K562 (cell line): ENCODE results near the gene TBP. TPM values are rescaled to one million over a fixed set of nuclear protein-coding genes. Genes with fewer than 3 reads are reported as not detected.

Experiments
- ATAC-seq: fragments of 200-7000 bp; cut with Tn5 transposase; 3 replicates; pipeline ENCODE4 v1.9.1; 2020; ENCODE audit warnings: moderate library complexity
- BruUV-seq: library from RNA; stranded (reverse); fragments of 400-500 nt; replicated peaks from 2 replicates; lab custom pipeline; 2021; lab: Mats Ljungman, UMichigan
- CTCF ChIA-PET: fragments of 300-600 bp; formaldehyde crosslinking; extraction: SDS; loops from one replicate; lab custom pipeline; 2021; ENCODE audit warnings: low intra/inter-chr PET ratio; lab: Yijun Ruan, JAX
- POLR2A ChIA-PET: fragments of 300-600, 350-650 bp; sonication (Branson Sonifier 250); formaldehyde crosslinking; extraction: SDS; loops from one replicate; lab custom pipeline; 2021; ENCODE audit warnings: antibody characterized with exemption, inconsistent platforms; lab: Yijun Ruan, JAX
- DNase-seq, 4 experiments: peaks; one replicate each; pipeline versions ENCODE4 v3.0.0 to v3.0.0-alpha.2; 2011 to 2018; ENCODE audit warnings: low spot score in 3 of 4, mixed read lengths in 3 of 4; ENCODE audit errors: extremely low read depth in 1 of 4
- FAIRE-seq: peaks from 2 replicates; lab custom pipeline; 2011; peaks lifted over from hg19 to GRCh38; lab: Jason Lieb, UNC
- H2AFZ ChIP-seq: 2 replicates; pipeline ENCODE4 v1.6.0; 2011; ENCODE audit warnings: low read depth, low read length, control low read depth, inconsistent platforms
- H3K27ac ChIP-seq: fragments of 200-600 bp; 3 replicates; pipeline ENCODE4 v1.8.0; 2011; ENCODE audit warnings: low read depth, mild to moderate bottlenecking, control low read depth, inconsistent platforms, low read length, moderate library complexity, mixed read lengths; ENCODE audit errors: extremely low read depth
- H3K27me3 ChIP-seq, 2 experiments: fragments of 300-600 bp in 1 of 2; 2 replicates in 1 of 2; 3 replicates in 1 of 2; pipeline versions ENCODE4 v1.6.0 to v1.8.0; 2011; ENCODE audit warnings: inconsistent platforms in 2 of 2, low read length in 2 of 2, mild to moderate bottlenecking in 1 of 2, mixed read lengths in 1 of 2, moderate library complexity in 1 of 2; ENCODE audit not compliant: control insufficient read depth in 2 of 2, insufficient read depth in 2 of 2
- H3K36me3 ChIP-seq: fragments of 300-600 bp; 3 replicates; pipeline ENCODE4 v1.8.0; 2011; ENCODE audit warnings: mild to moderate bottlenecking, low read length, inconsistent platforms; ENCODE audit not compliant: control insufficient read depth, insufficient read depth
- H3K4me1 ChIP-seq, 2 experiments: fragments of 200-600 bp in 1 of 2; replicated peaks in 1 of 2; 2 replicates in 1 of 2; 3 replicates in 1 of 2; pipeline versions ENCODE4 v1.5.1 to v1.8.0; 2011; ENCODE audit warnings: inconsistent platforms in 2 of 2, low read length in 2 of 2, mild to moderate bottlenecking in 1 of 2, mixed read lengths in 1 of 2, moderate library complexity in 1 of 2; ENCODE audit not compliant: control insufficient read depth in 2 of 2, insufficient read depth in 2 of 2
- H3K4me2 ChIP-seq: 2 replicates; pipeline ENCODE4 v1.6.1; 2011; ENCODE audit warnings: low read length, control low read depth, inconsistent platforms, mixed read lengths; ENCODE audit not compliant: insufficient read depth
- H3K4me3 ChIP-seq: fragments of 200-600 bp; sonication (generic), shearing (Covaris generic); 2 replicates; pipeline ENCODE4 v1.5.1; 2016; ENCODE audit warnings: control low read depth, inconsistent platforms
- H3K79me2 ChIP-seq: fragments of 200-600 bp; 3 replicates; pipeline ENCODE4 v1.8.0; 2011; ENCODE audit warnings: low read length, inconsistent platforms; ENCODE audit not compliant: control insufficient read depth, insufficient read depth
- H3K9ac ChIP-seq, 2 experiments: 2 replicates each; pipeline versions ENCODE4 v1.6.0 to v1.6.1; 2011; ENCODE audit warnings: low read depth in 2 of 2, low read length in 2 of 2, control low read depth in 1 of 2, inconsistent platforms in 1 of 2, mild to moderate bottlenecking in 1 of 2, mixed read lengths in 1 of 2; ENCODE audit not compliant: insufficient read depth in 1 of 2
- H3K9me1 ChIP-seq: one replicate; pipeline ENCODE4 v1.6.0; 2011; ENCODE audit warnings: inconsistent platforms, mild to moderate bottlenecking, low read length, moderate library complexity; ENCODE audit not compliant: control insufficient read depth, insufficient read depth
- H3K9me3 ChIP-seq: replicated peaks from 2 replicates; pipeline ENCODE4 v1.5.1; 2011; ENCODE audit warnings: low read depth, low read length, inconsistent platforms; ENCODE audit not compliant: control insufficient read depth, insufficient read depth
- H4K20me1 ChIP-seq: replicated peaks from 2 replicates; pipeline ENCODE4 v1.6.1; 2011; ENCODE audit warnings: low read length, inconsistent platforms, mixed read lengths; ENCODE audit not compliant: control insufficient read depth, insufficient read depth
- MIER1 ChIP-seq: fragments of 450-650 bp; IDR thresholded peaks from 2 replicates; pipeline ENCODE4 v1.6.1; 2016; ENCODE audit warnings: antibody characterized with exemption, mild to moderate bottlenecking, low read depth
- POLR2A ChIP-seq: fragments of 450-650 bp; conservative IDR thresholded peaks from 2 replicates; pipeline ENCODE4 v1.6.1; 2016
- RBFOX2 ChIP-seq: fragments of 200-400 bp; formaldehyde crosslinking; IDR thresholded peaks from 2 replicates; pipeline ENCODE4 v1.6.1; 2017; ENCODE audit warnings: low read depth, mild to moderate bottlenecking, low read length, moderate library complexity
- SUPT5H ChIP-seq: fragments of 450-650 bp; IDR thresholded peaks from 2 replicates; pipeline ENCODE4 v1.6.1; 2016
- TFAM ChIP-seq: fragments of 250-450 bp; sonication (Bioruptor Pico); conservative IDR thresholded peaks from 2 replicates; pipeline ENCODE4 v1.5.0; 2021; ENCODE audit warnings: mild to moderate bottlenecking, moderate library complexity
- WGBS: fragments of 100-300 bp; shearing (Covaris generic); methylation state at CpG from one replicate; pipeline ENCODE4 v1.1.6; 2016; ENCODE audit warnings: low coverage, mixed read lengths; ENCODE audit not compliant: insufficient coverage; ENCODE audit errors: missing lambda C conversion rate; 5-methylcytosine and 5-hydroxymethylcytosine counted together
- in situ Hi-C: fragments of 300-500 bp; cut with MboI; formaldehyde crosslinking; loops from 4 replicates; pipeline ENCODE4 v1.15.0; 2018; ENCODE audit warnings: inconsistent platforms, mixed read lengths
- intact Hi-C: fragments of 100-400 bp; cut with micrococcal nuclease; formaldehyde crosslinking; loops from 2 replicates; pipeline ENCODE4 v1.14.2; 2022
- polyA plus RNA-seq, 8 experiments: library from polyadenylated mRNA; depleted of rRNA in 4 of 8; stranded (reverse) in 5 of 8; unstranded in 3 of 8; fragments of >200 nt; fragmentation: Nextera tagmentation in 2 of 8; fragmentation: Illumina TruSeq in 1 of 8; extraction: Ambion mirVana in 2 of 8; extraction: Trizol in 1 of 8; gene quantifications; 2 replicates each; pipeline versions ENCODE4 v1.2.1 to v1.2.3, GENCODE V29; 2011 to 2014; ENCODE audit warnings: inconsistent platforms in 1 of 8, missing spikeins in 1 of 8
- total RNA-seq, 7 experiments: library from RNA; depleted of rRNA in 6 of 7; stranded (reverse); fragments of >200 nt in 6 of 7; fragmentation: Illumina TruSeq in 2 of 7; extraction: Trizol in 2 of 7; gene quantifications; 2 replicates each; pipeline versions ENCODE4 v1.2.1 to v1.2.3, GENCODE V29; 2011 to 2021; ENCODE audit warnings: low replicate concordance in 1 of 7
- TF ChIP-seq, protein P1 (sequence below): sonication (generic); formaldehyde crosslinking; IDR thresholded peaks from 2 replicates; pipeline ENCODE4 v1.8.1; 2023; ENCODE audit warnings: mild to moderate bottlenecking, missing genetic modification reagents

Gene TBP
- total and polyA plus RNA-seq, 9 of the 15 experiments (the other 6 are each of a cell fraction or from before 2014, with no cell fraction given) = 28.5 to 86.1 (median 39.5) TPM

DNA sequence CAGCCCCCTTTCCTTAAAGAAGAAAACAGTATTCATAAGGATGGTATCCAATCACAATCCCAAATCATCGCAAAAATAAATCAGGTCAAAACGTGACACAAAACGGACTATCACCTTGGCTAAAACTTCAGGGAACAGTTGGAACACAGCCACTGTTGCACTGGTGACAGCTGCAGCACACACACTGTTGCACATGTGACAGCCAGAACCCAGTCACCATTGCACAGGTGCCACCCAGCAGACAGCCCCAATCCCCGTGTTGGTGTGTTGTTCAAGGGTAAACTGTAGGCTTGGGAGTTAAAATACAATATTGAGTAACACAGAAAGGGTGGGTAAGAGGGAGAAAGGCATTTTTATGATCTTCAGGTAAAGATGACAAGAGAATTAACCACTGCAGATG, 16.8 kb upstream of the TBP start:
- intact Hi-C loops (no loop called here), in situ Hi-C loops (no loop called here)
- DNase-seq (no peak), FAIRE-seq (no peak), ATAC-seq (no peak)
- H4K20me1 ChIP-seq = peaks cover 16% of the 10 kb centered on the region; the same call in 1 of the 2 replicates
- TF ChIP-seq POLR2A (0 out of 2 replicates have a peak, but pooled peaks have one; percentile 46), SUPT5H (peak; percentile 39; the same call in 1 of the 2 replicates), TFAM (CRISPR knock-in tag) (no peak)
- WGBS = 88% methylated on average over 4 of the region's 4 CpGs
- H3K79me2 ChIP-seq = peaks cover 33% of the 10 kb centered on the region; the same call in 2 of the 3 replicates
- H3K4me3 ChIP-seq = no peak overlapping the region
- no peaks in the 10 kb centered on the region for H3K9me1 ChIP-seq
- H3K36me3 ChIP-seq = peaks cover 97% of the 10 kb centered on the region
- no peak overlapping the region for H3K9ac ChIP-seq
- no peaks in the 10 kb centered on the region for H3K4me1 ChIP-seq
- no peaks in the 10 kb centered on the region for H3K27me3 ChIP-seq
- no peak overlapping the region for H2AFZ ChIP-seq
- no peak overlapping the region for H3K27ac ChIP-seq
- CTCF ChIA-PET = no interaction called here
- no peaks in the 10 kb centered on the region for H3K9me3 ChIP-seq
- H3K4me2 ChIP-seq = no peak overlapping the region
- BruUV-seq = no TSS peak
- POLR2A ChIA-PET = interaction anchor here (1.4 kb wide), 1 partner anchor 12 kb away, joined by 4 read pairs; no protein-coding TSS in a partner anchor

DNA sequence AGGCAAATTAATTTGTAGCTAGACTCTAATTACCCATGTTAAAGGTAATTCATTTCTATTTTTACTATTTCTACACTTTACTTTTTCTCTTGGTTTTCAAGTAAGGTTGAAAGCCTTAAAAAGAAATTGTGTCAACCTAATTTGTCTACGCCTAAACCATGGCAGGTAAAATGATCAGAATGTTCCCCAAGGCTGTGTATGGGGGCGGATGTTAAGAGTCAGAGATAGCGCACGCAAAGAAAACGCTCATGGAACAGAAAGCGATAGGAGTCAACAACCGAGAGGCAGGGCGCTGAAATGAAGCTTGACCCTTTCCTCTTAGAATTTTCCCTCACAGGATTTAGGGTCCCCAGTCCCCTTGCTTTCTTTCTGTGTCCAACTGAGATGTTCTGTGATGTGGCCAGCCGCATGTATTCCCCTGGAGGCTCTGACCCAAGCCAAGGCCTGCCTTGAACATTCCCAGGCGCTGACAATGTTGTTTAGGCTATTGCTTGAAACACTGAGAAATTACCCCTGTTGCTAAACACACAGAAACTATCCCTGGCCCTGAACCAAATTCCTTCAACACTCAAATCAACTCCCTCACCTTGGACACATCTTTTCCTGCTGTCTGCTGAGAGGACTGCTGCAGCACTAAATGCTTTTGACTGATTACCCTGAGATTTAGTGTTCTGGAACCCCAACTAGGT, 12.0 kb upstream of the TBP start:
- peaks cover 100% of the 10 kb centered on the region for H3K36me3 ChIP-seq
- H3K79me2 ChIP-seq = peaks cover 79% of the 10 kb centered on the region
- H3K4me1 ChIP-seq = no peaks in the 10 kb centered on the region
- in situ Hi-C loops = no loop called here
- no peaks in the 10 kb centered on the region for H3K27me3 ChIP-seq
- no peaks in the 10 kb centered on the region for H3K9me3 ChIP-seq
- no peak overlapping the region for H3K4me3 ChIP-seq
- WGBS = 86% methylated on average over 10 of the region's 10 CpGs
- H3K4me2 ChIP-seq = no peak overlapping the region
- peaks cover 16% of the 10 kb centered on the region for H4K20me1 ChIP-seq
- no peak overlapping the region for H3K9ac ChIP-seq
- no peak overlapping the region for H2AFZ ChIP-seq
- H3K9me1 ChIP-seq = no peaks in the 10 kb centered on the region
- peak in 1 of 4 experiments; percentile 9 for DNase-seq
- POLR2A ChIA-PET = interaction anchor here (0.6 to 3.0 kb wide), 8 partner anchors 8 to 1485 kb away, joined by 3 to 19 read pairs (median 4); partner anchors contain the start of gene PSMB1
- BruUV-seq = no TSS peak
- CTCF ChIA-PET = no interaction called here
- TF ChIP-seq POLR2A (peak; percentile 41; the same call in 1 of the 2 replicates), MIER1 (no peak), RBFOX2 (peak; percentile 24; the same call in 1 of the 2 replicates)
- TF ChIP-seq, protein P1, sequence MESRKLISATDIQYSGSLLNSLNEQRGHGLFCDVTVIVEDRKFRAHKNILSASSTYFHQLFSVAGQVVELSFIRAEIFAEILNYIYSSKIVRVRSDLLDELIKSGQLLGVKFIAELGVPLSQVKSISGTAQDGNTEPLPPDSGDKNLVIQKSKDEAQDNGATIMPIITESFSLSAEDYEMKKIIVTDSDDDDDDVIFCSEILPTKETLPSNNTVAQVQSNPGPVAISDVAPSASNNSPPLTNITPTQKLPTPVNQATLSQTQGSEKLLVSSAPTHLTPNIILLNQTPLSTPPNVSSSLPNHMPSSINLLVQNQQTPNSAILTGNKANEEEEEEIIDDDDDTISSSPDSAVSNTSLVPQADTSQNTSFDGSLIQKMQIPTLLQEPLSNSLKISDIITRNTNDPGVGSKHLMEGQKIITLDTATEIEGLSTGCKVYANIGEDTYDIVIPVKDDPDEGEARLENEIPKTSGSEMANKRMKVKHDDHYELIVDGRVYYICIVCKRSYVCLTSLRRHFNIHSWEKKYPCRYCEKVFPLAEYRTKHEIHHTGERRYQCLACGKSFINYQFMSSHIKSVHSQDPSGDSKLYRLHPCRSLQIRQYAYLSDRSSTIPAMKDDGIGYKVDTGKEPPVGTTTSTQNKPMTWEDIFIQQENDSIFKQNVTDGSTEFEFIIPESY (CRISPR knock-in tag) = 0 out of 2 replicates have a peak, but pooled peaks have one; percentile 17
- TF ChIP-seq, all 486 proteins: peak for 3
- intact Hi-C loops = no loop called here
- ATAC-seq (no peak; the same call in 2 of the 3 replicates), FAIRE-seq (no peak)
- H3K27ac ChIP-seq = no peak overlapping the region
